K562 (cell line): ENCODE measurements around the gene LUC7L. TPM values are rescaled to one million over a fixed set of nuclear protein-coding genes. Genes with fewer than 3 reads are reported as not detected.

ENCODE experiments used
- CEBPB ChIP-seq: fragments of 450-650 bp; IDR thresholded peaks from 2 replicates; pipeline ENCODE4 v1.6.1; 2016; ENCODE audit warnings: missing genetic modification characterization, missing compliant biosample characterization
- CHD1 ChIP-seq: fragments of 200-600 bp; sonication (generic); IDR thresholded peaks from one replicate; pipeline ENCODE4 v1.6.1; 2012; ENCODE audit warnings: mild to moderate bottlenecking, moderate library complexity, low read length, inconsistent platforms
- DDX20 ChIP-seq: fragments of 450-650 bp; IDR thresholded peaks from 2 replicates; pipeline ENCODE4 v1.6.1; 2016; ENCODE audit warnings: missing genetic modification characterization, low read depth, mild to moderate bottlenecking, missing compliant biosample characterization, moderate library complexity
- DNMT1 ChIP-seq: fragments of 450-650 bp; IDR thresholded peaks from 2 replicates; pipeline ENCODE4 v1.6.1; 2016; ENCODE audit warnings: antibody characterized with exemption, mild to moderate bottlenecking
- ELF1 ChIP-seq: fragments of 200-800 bp; sonication (Bioruptor generic); IDR thresholded peaks from 2 replicates; pipeline ENCODE4 v1.6.1; 2016; ENCODE audit warnings: missing genetic modification characterization, missing compliant biosample characterization
- JUND ChIP-seq, 2 experiments: IDR thresholded peaks; 2 replicates in 1 of 2; 3 replicates in 1 of 2; pipeline ENCODE4 v1.6.1; 2011; ENCODE audit warnings: borderline replicate concordance in 2 of 2, low read depth in 2 of 2, low read length in 2 of 2, improper control_type of control experiment in 1 of 2, missing biosample characterization in 1 of 2, missing genetic modification characterization in 1 of 2, missing genetic modification reagents in 1 of 2
- POLR2H ChIP-seq: IDR thresholded peaks from 2 replicates; pipeline ENCODE4 v1.6.1; 2016; ENCODE audit warnings: missing genetic modification characterization, low read depth, mild to moderate bottlenecking, control low read depth, missing compliant biosample characterization, moderate library complexity
- PRDM10 ChIP-seq: fragments of 450-650 bp; IDR thresholded peaks from 2 replicates; pipeline ENCODE4 v1.6.1; 2018; ENCODE audit not compliant: partially characterized antibody
- SRSF7 ChIP-seq: fragments of 200-400 bp; formaldehyde crosslinking; optimal IDR thresholded peaks from 2 replicates; pipeline ENCODE3; 2017; ENCODE audit warnings: mild to moderate bottlenecking, low read depth, low read length
- TAF7 ChIP-seq: fragments of 450-650 bp; IDR thresholded peaks from 2 replicates; pipeline ENCODE4 v1.6.1; 2016; ENCODE audit warnings: missing genetic modification characterization, missing compliant biosample characterization
- ZKSCAN1 ChIP-seq: fragments of 150-350 bp; IDR thresholded peaks from 2 replicates; pipeline ENCODE4 v1.6.1; 2016; ENCODE audit warnings: low read depth, low read length
- ZNF282 ChIP-seq: sonication (generic); formaldehyde crosslinking; IDR thresholded peaks from 2 replicates; pipeline ENCODE4 v1.8.1; 2023; ENCODE audit warnings: missing genetic modification reagents
- ZNF318 ChIP-seq, 2 experiments: fragments of 450-650 bp; IDR thresholded peaks; 2 replicates each; pipeline ENCODE4 v1.6.1; 2016; ENCODE audit warnings: mild to moderate bottlenecking in 2 of 2, borderline replicate concordance in 1 of 2, low read depth in 1 of 2, moderate library complexity in 1 of 2
- ZNF583 ChIP-seq: fragments of 250-450 bp; sonication (Bioruptor Pico); IDR thresholded peaks from 2 replicates; pipeline ENCODE4 v1.4.0; 2020
- polyA plus RNA-seq, 8 experiments: library from polyadenylated mRNA; depleted of rRNA in 4 of 8; stranded (reverse) in 5 of 8; unstranded in 3 of 8; fragments of >200 nt; fragmentation: Nextera tagmentation in 2 of 8; fragmentation: Illumina TruSeq in 1 of 8; extraction: Ambion mirVana in 2 of 8; extraction: Trizol in 1 of 8; gene quantifications; 2 replicates each; pipeline versions ENCODE4 v1.2.1 to v1.2.3, GENCODE V29; 2011 to 2014; ENCODE audit warnings: inconsistent platforms in 1 of 8, missing spikeins in 1 of 8
- total RNA-seq, 7 experiments: library from RNA; depleted of rRNA in 6 of 7; stranded (reverse); fragments of >200 nt in 6 of 7; fragmentation: Illumina TruSeq in 2 of 7; extraction: Trizol in 2 of 7; gene quantifications; 2 replicates each; pipeline versions ENCODE4 v1.2.1 to v1.2.3, GENCODE V29; 2011 to 2021; ENCODE audit warnings: low replicate concordance in 1 of 7

LUC7L gene
- total and polyA plus RNA-seq, 9 of the 15 experiments (the other 6 are each of a cell fraction or from before 2014, with no cell fraction given), result 1.7 to 93.3 (median 59.5) TPM

GRCh38 chr16:228852-229730 lies at the start of gene LUC7L (continued):
- TF ChIP-seq ZNF282 (CRISPR knock-in tag), result peak; percentile 93; the same call in 1 of the 2 replicates
- no peak for TF ChIP-seq SRSF7
- no peak for TF ChIP-seq CEBPB
- peak; percentile 78 for TF ChIP-seq ELF1 (tag)
- peak; percentile 68 for TF ChIP-seq PRDM10
- no peak for TF ChIP-seq ZKSCAN1
- TF ChIP-seq ZNF318 (IDR thresholded peaks at IDR 0.05; ENCODE audit: borderline replicate concordance in 1 of 2, low read depth in 1 of 2), result no peak
- TF ChIP-seq DNMT1, result no peak
- TF ChIP-seq DDX20 (tag), result no peak
- peak; percentile 80 for TF ChIP-seq TAF7
- TF ChIP-seq CHD1, result peak; percentile 42
- no peak; the same call in 1 of the 2 replicates for TF ChIP-seq JUND (IDR thresholded peaks at IDR 0.05; ENCODE audit: borderline replicate concordance, low read depth, low read length)
- TF ChIP-seq JUND (tag; IDR thresholded peaks at IDR 0.05; ENCODE audit: borderline replicate concordance, low read depth, low read length), result no peak
- TF ChIP-seq ZNF583 (CRISPR knock-in tag), result peak; percentile 76; the same call in 1 of the 2 replicates
- peak; percentile 77 for TF ChIP-seq POLR2H (tag)
